Measurements from ENCODE around the gene SNHG17.
"Not testable (repeated sequence)": the region's sequence is repeated elsewhere in the genome, so short reads cannot be mapped to it uniquely, and the experiment has no call there.

SNHG17 gene

DNA sequence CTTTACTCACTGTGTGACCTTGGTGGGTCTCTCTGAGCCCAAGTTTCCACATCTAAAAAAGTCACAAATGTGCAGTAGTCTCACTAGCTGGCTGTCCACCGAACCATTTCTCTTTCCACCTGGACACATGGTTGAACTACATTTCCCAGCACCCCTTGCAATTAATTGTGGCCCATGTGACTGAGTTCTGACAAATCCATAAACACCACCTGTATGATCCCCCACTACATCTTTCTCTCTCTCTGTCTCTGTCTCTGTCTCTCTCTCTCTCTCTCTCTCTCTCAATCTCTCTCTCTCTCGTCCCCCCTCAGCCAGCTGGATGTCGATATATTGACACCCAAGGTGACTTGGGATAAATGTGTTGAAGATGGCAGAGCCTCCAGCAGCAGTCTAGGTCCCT is 42.8 kb downstream of the SNHG17 start:
- in situ Hi-C loops (cut with HindIII; ENCODE audit: low pct_ligation_motif_present, low pct_unique_long_range_greater_than_20kb, low sequenced_read_pairs) = no loop called here
- no peak for DNase-seq

DNA sequence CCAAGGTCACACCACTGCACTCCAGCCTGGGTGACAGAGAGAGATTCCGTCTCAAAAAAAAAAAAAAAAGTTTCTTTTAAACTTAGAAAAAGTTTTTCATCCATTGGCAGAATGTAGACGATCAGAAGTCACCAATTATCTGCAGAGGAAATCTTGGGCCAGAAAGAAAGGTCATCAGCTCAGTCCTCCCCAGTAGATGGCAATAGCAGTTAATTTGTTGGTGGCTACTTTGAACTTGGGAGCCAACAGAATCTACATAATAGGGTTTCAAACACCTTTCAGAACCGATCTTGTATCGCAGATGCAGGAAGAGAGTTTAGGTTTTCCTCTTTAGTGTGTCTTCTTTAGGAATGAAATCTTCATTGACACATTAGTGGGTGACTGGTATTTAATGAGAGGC is 47.2 kb downstream of the SNHG17 start:
- in situ Hi-C loops (cut with HindIII; ENCODE audit: low pct_ligation_motif_present, low pct_unique_long_range_greater_than_20kb, low sequenced_read_pairs) = no loop called here
- DNase-seq = no peak

DNA sequence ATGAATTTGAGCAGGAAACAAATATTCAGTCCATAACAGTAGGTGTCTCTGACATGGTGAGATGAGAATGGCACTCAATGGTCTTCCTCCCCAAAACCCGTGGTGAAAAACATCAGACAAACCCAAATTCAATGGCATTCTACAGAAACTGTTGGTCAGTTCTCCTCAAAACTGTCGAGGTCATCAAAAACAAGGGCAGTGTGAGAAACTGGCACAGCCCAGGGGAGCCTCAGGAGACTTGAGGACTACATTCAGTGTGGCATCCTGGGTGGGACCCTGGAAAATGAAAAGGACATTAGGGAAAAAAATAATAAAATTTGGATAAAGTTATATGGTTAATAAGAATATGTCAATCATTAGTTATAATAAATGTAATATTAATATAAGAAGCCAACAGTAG is 48.3 kb downstream of the SNHG17 start:
- DNase-seq = no peak
- in situ Hi-C loops (cut with HindIII; ENCODE audit: low pct_ligation_motif_present, low pct_unique_long_range_greater_than_20kb, low sequenced_read_pairs) = no loop called here

DNA sequence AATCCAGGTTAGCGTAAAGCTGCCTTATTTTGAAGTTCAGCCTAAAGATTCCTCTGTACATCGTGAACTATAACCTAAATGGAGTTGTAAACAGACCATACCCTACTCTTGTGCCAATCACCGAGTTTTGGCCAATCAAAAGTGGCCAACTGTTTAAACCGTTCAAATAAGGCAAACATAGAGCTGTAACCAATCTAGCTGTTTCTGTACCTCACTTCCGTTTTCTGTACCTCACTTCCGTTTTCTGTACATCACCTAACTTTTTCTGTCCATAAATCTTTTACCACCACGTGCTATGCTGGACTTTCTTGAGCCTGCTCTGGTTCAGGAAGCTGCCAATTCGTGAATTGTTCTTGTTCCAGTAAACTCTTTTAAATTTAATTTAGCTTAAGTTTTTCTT is 49.1 kb downstream of the SNHG17 start:
- in situ Hi-C loops (cut with HindIII; ENCODE audit: low pct_ligation_motif_present, low pct_unique_long_range_greater_than_20kb, low sequenced_read_pairs) = no loop called here
- DNase-seq = no peak

DNA sequence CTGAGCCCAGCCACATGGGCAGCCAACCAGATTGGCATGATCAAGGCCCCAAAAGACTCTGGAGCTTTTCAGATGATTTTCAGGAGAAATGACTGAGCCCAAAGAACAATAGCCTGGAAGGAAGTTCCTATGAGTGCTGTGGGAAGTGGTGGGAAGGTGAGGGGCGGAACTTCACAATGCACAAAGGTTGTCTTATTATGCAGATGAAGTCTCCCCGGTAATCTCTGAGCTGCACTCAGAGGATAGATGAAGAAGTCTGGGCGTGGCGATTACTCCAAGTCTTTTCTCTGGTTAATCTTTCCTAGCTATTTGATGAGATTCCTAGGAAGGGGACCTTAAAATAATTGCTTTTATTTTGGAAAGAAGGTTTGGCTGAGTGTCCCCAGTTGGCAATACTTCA is 52.0 kb downstream of the SNHG17 start:
- DNase-seq = no peak
- in situ Hi-C loops (cut with HindIII; ENCODE audit: low pct_ligation_motif_present, low pct_unique_long_range_greater_than_20kb, low sequenced_read_pairs) = no loop called here

DNA sequence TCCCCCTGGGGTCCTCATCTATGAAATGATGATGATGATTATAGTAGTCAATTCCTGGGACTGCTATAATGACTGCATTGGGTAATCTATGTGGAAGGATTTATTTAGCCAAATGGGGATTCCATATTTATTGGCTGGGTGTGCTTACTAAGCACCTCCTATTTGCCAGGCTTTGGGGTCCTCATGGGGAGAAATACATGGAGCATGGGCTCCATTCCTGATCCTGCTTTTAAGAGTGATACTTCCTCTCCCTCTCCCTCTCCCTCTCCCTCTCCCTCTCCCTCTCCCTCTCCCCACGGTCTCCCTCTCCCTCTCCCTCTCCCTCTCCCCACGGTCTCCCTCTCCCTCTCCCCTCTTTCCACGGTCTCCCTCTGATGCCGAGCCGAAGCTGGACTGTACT is 57.3 kb downstream of the SNHG17 start:
- DNase-seq; in situ Hi-C loops (cut with HindIII; ENCODE audit: low pct_ligation_motif_present, low pct_unique_long_range_greater_than_20kb, low sequenced_read_pairs): not testable (repeated sequence)

DNA sequence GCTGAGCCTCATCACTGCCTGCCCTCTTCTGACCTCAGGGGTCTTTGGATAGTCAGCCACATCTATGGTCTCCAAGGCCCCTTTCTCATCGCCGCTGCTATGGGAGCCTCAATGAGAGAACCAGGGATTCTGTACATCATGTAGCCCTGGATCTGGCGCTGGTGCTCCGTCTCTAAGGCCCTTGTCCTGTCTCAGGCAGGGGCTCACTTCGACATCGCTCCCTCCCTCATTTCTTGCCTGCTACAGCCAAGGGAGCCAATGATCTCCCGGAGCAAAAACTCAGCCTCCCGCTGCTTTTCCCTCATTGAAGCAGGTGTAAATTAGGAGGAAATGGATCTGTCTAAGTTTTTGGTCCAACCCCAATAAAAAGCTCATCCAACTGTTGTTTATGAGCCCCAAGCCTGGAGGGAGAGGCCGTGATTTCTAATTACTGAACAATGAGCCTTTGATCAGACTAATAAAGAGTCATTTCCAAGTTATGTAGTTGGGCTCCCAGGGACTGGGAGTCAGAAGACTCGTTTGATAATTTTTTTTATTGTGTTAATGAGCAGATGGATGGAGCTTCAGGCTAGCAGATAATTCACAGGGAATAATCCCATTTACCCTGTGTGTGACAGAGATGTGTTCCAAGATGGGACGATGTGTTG is 58.0 kb downstream of the SNHG17 start:
- in situ Hi-C loops (cut with HindIII; ENCODE audit: low pct_ligation_motif_present, low pct_unique_long_range_greater_than_20kb, low sequenced_read_pairs) = no loop called here
- DNase-seq = no peak

DNA sequence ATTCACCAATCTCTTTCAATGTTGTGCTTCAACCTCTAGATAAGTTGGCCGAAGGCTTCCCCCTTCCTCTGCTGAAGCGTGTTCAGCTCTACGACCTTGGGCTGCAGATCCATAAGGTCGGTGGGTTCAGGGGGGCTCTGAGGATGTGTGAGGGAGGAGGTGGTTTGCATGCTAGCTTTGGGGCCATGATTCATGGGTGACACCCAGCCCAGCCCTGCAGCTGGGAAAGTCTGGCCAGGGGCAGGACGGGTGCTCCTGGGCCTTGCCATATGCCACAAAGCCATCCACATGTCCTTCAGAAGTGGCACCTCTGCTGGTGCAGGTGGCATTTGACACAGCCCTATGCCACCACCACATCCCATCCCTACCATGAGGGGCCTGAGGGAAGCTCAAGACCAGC is 61.2 kb downstream of the SNHG17 start:
- in situ Hi-C loops (cut with HindIII; ENCODE audit: low pct_ligation_motif_present, low pct_unique_long_range_greater_than_20kb, low sequenced_read_pairs) = no loop called here

DNA sequence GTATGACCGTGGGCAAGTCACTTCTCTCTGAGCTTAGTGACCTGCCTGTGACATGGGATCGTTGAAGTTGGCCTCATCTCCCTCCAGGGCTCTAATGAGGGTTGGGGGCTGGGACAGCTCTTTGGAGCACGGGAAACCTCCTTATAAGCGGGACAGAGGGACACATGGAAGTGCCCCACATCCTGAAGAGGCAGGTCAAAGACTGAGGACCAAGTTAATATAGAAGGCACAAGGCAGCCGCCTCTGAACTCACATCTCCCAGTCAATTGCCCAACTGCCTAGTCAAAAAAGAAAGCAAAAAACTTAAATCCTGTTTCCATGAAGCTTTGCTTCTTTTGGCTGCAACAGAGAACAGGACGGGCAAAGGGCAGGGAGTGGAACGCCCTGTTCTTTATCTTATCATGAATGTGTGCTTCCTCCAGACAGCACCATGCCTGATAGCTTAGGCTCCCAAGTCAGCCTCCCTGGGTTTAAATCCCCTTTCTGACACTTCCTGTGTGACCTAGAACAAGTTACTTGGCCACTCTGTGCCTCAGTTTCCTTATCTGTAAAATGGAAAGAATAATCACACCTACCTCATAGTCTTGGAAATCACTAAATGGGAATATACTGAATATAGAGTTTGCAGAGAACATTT is 61.8 kb downstream of the SNHG17 start:
- DNase-seq = no peak
- in situ Hi-C loops (cut with HindIII; ENCODE audit: low pct_ligation_motif_present, low pct_unique_long_range_greater_than_20kb, low sequenced_read_pairs) = no loop called here

More for the DNA sequence above, 61.2 kb downstream of the SNHG17 start:
- no peak for DNase-seq

DNA sequence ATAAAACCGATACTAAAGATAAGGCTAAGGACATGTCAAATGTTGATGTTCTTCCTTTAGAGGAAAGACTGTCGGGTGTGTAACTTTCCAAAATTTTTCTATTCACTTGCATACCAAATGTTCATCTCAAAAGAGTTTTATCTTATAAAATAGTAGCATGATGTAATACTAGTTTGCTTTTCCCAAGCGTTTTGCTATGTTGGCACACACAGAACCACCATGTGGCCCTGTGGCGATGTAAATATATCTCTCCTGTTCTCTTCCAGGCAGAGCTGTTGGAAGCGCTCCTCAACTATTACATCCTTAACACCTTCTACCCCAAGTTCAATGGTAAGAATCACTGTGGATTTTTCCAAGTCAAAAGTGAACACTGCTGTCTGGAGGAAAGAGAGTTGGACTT is 62.3 kb downstream of the SNHG17 start:
- DNase-seq = no peak
- in situ Hi-C loops (cut with HindIII; ENCODE audit: low pct_ligation_motif_present, low pct_unique_long_range_greater_than_20kb, low sequenced_read_pairs) = no loop called here
